ENCODE data around the gene CSF1R.

GRCh38 chr5:150036513-150036912, 49.8 kb downstream of the CSF1R start:
- TF ChIP-seq, protein P1, sequence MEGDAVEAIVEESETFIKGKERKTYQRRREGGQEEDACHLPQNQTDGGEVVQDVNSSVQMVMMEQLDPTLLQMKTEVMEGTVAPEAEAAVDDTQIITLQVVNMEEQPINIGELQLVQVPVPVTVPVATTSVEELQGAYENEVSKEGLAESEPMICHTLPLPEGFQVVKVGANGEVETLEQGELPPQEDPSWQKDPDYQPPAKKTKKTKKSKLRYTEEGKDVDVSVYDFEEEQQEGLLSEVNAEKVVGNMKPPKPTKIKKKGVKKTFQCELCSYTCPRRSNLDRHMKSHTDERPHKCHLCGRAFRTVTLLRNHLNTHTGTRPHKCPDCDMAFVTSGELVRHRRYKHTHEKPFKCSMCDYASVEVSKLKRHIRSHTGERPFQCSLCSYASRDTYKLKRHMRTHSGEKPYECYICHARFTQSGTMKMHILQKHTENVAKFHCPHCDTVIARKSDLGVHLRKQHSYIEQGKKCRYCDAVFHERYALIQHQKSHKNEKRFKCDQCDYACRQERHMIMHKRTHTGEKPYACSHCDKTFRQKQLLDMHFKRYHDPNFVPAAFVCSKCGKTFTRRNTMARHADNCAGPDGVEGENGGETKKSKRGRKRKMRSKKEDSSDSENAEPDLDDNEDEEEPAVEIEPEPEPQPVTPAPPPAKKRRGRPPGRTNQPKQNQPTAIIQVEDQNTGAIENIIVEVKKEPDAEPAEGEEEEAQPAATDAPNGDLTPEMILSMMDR (IDR thresholded peaks at IDR 0.05; ENCODE audit: extremely low read depth in 1 of 2, insufficient read depth in 1 of 2, low read depth in 1 of 2, low read length in 2 of 2) = no peak
- TF ChIP-seq POLR2AphosphoS5 (IDR thresholded peaks at IDR 0.05; ENCODE audit: insufficient read depth, low read depth, low read length) (no peak), JUN (IDR thresholded peaks at IDR 0.05; ENCODE audit: borderline replicate concordance, insufficient read depth, insufficient read length, low read depth) (no peak), FOS (IDR thresholded peaks at IDR 0.05; ENCODE audit: borderline replicate concordance, insufficient read depth, low read length) (no peak), POLR2A (IDR thresholded peaks at IDR 0.05; ENCODE audit: low read depth, low read length) (no peak), MYC (IDR thresholded peaks at IDR 0.05; ENCODE audit: low read depth, low read length) (no peak)
- TF ChIP-seq, protein P2, sequence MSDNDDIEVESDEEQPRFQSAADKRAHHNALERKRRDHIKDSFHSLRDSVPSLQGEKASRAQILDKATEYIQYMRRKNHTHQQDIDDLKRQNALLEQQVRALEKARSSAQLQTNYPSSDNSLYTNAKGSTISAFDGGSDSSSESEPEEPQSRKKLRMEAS (IDR thresholded peaks at IDR 0.05; ENCODE audit: insufficient read depth, insufficient read length) = no peak
